Suppressor macrophage treated with lipopolysaccharide for 1 hour (primary cell): Measurements from ENCODE around the gene HRH3.

ENCODE experiments used
- DNase-seq, 3 donors: peaks; one replicate each; pipeline ENCODE4 v3.0.0-alpha.2; 2020 to 2022

HRH3 gene

GRCh38 chr20:62197311-62197710, 22.8 kb downstream of the HRH3 start:
- no peak for DNase-seq

- no peak for DNase-seq
Measured at GRCh38 chr20:62196286-62196685, 23.8 kb downstream of the HRH3 start.

- no peak for DNase-seq
Measured at GRCh38 chr20:62195736-62196135, 24.3 kb downstream of the HRH3 start.

GRCh38 chr20:62195075-62195405, 25.0 kb downstream of the HRH3 start:
- DNase-seq = no peak

- no peak for DNase-seq
Measured at GRCh38 chr20:62193079-62194025, 26.7 kb downstream of the HRH3 start.

- no peak for DNase-seq
Measured at GRCh38 chr20:62192635-62193034, 27.4 kb downstream of the HRH3 start.

GRCh38 chr20:62191781-62192559, 28.1 kb downstream of the HRH3 start:
- DNase-seq = no peak

GRCh38 chr20:62190639-62191411, 29.3 kb downstream of the HRH3 start:
- DNase-seq = no peak

GRCh38 chr20:62186887-62187866, 32.9 kb downstream of the HRH3 start:
- peak; percentile 8 to 59 (median 36) for DNase-seq

- DNase-seq = no peak
Measured at GRCh38 chr20:62186096-62186426, 34.0 kb downstream of the HRH3 start.

GRCh38 chr20:62183426-62184142, 36.5 kb downstream of the HRH3 start:
- DNase-seq = peak in 2 of 3 donors; percentile 7 to 14

- DNase-seq = peak; percentile 98 to 99 (median 98)
Measured at GRCh38 chr20:62182469-62183425, 37.3 kb downstream of the HRH3 start, which contains the start of gene MTG2. Gene MTG2, plus strand, starts transcription at chr20:62183028. Its CDS starts 10,393 bp downstream, at chr20:62193421.

- DNase-seq = no peak
Measured at GRCh38 chr20:62181808-62182207, 38.3 kb downstream of the HRH3 start.

GRCh38 chr20:62179162-62179504, 40.9 kb downstream of the HRH3 start:
- no peak for DNase-seq

- no peak for DNase-seq
Measured at GRCh38 chr20:62178316-62179161, 41.5 kb downstream of the HRH3 start.

- DNase-seq = no peak
Measured at GRCh38 chr20:62177307-62177706, 42.8 kb downstream of the HRH3 start.

- no peak for DNase-seq
Measured at GRCh38 chr20:62176866-62177265, 43.2 kb downstream of the HRH3 start.

GRCh38 chr20:62175711-62176110, 44.4 kb downstream of the HRH3 start:
- DNase-seq = no peak
